ENCODE results near the gene BDKRB2. TPM values are rescaled to one million over a fixed set of nuclear protein-coding genes. Genes with fewer than 3 reads are reported as not detected.

The BDKRB2 gene
- total RNA-seq, 1 donor, result 23.1 TPM

GRCh38 chr14:96194262-96194656 is 10.4 kb upstream of the BDKRB2 start:
- H3K4me3 ChIP-seq (ENCODE audit: low read depth, low read length), result no peak overlapping the region
- DNase-seq (ENCODE audit: low read depth), result no peak
- no peak for TF ChIP-seq CTCF (IDR thresholded peaks at IDR 0.05; ENCODE audit: insufficient read depth, low read length)

- TF ChIP-seq CTCF (IDR thresholded peaks at IDR 0.05; ENCODE audit: insufficient read depth, low read length), result no peak
- no peak for DNase-seq (ENCODE audit: low read depth)
Measured at GRCh38 chr14:96194657-96195431, 9.8 kb upstream of the BDKRB2 start.

GRCh38 chr14:96195441-96196081 is 9.1 kb upstream of the BDKRB2 start:
- TF ChIP-seq CTCF (IDR thresholded peaks at IDR 0.05; ENCODE audit: insufficient read depth, low read length), result no peak
- DNase-seq (ENCODE audit: low read depth), result no peak
- H3K4me3 ChIP-seq (ENCODE audit: low read depth, low read length), result no peak overlapping the region

More at GRCh38 chr14:96194657-96195431, 9.8 kb upstream of the BDKRB2 start:
- no peak overlapping the region for H3K4me3 ChIP-seq (ENCODE audit: low read depth, low read length)

- no peak overlapping the region for H3K4me3 ChIP-seq (ENCODE audit: low read depth, low read length)
- no peak for DNase-seq (ENCODE audit: low read depth)
- TF ChIP-seq CTCF (IDR thresholded peaks at IDR 0.05; ENCODE audit: insufficient read depth, low read length), result no peak
Measured at GRCh38 chr14:96197163-96197852, 7.3 kb upstream of the BDKRB2 start.

- no peak for TF ChIP-seq CTCF (IDR thresholded peaks at IDR 0.05; ENCODE audit: insufficient read depth, low read length)
- DNase-seq (ENCODE audit: low read depth), result no peak
- H3K4me3 ChIP-seq (ENCODE audit: low read depth, low read length), result no peak overlapping the region
Measured at GRCh38 chr14:96197969-96198368, 6.7 kb upstream of the BDKRB2 start.

- no peak for TF ChIP-seq CTCF (IDR thresholded peaks at IDR 0.05; ENCODE audit: insufficient read depth, low read length)
- H3K4me3 ChIP-seq (ENCODE audit: low read depth, low read length), result no peak overlapping the region
- no peak for DNase-seq (ENCODE audit: low read depth)
Measured at GRCh38 chr14:96198430-96199130, 6.1 kb upstream of the BDKRB2 start.
